HG02588 (cell line): ENCODE measurements around the gene TASOR2.

ENCODE experiments used
- ATAC-seq: cut with Tn5 transposase; IDR thresholded peaks from one replicate; pipeline ENCODE4 v1.9.1; 2021; ENCODE audit warnings: mild to moderate bottlenecking, moderate library complexity; ENCODE audit not compliant: unreplicated experiment

The TASOR2 gene

DNA sequence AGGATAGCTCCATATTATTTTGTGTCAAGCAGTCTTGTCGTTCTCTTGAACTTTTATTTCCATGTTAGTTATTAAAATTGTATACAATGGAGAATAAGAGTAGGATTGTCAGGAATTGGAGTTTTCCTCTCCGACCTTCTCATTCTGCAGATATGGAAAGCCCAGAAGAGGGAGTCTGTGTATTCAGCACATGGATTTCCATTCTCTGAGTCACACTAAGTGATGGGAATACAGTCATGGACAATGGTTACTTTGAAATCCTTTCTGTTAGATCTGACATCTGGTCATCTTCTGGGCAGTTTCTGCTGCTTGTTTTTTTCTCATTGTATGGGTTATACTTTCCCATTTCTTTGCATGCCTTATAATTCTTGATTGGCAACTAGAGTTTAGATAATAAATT, 5.0 kb upstream of the TASOR2 start:
- no peak for ATAC-seq

DNA sequence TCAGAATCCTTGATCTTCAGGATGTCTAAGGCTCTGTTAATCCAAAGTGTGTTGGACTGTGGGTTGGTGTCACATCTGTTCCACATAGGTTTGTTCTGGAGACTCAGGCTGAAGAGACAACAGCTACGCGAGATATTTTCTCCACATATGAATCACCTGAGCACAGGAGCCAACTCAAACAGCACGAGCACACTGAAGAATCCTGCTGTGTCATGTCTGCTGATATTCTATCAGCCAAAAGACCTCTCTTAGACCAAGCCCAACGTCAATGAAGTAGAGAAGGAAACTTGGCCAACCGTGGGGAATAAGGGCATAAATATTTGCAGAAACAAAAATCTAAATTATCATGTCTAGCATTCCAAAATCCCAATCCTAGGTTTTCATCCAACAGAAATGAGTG, 2.7 kb upstream of the TASOR2 start:
- ATAC-seq = no peak

DNA sequence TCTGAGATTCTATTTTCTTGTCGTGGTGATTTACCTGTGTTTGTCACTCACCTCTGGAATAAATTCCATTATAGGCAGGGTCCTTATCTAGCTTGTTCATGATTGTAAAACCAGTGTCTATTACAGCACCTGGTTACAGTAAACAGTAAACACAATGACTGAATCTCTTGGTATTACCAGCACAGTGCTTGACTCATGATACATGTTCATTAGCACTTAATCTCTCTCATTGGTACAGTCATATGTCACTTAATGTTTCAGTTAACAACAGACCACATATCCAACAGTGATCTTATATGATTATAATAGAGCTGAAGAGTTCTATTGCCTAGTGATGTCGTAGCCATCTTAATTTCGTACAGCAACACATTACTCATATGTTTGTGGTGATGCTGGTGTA, 1.6 kb upstream of the TASOR2 start:
- ATAC-seq = no peak

GRCh38 chr10:5684971-5685763, 529 bp downstream of the TASOR2 start:
- peak; percentile 54 for ATAC-seq

DNA sequence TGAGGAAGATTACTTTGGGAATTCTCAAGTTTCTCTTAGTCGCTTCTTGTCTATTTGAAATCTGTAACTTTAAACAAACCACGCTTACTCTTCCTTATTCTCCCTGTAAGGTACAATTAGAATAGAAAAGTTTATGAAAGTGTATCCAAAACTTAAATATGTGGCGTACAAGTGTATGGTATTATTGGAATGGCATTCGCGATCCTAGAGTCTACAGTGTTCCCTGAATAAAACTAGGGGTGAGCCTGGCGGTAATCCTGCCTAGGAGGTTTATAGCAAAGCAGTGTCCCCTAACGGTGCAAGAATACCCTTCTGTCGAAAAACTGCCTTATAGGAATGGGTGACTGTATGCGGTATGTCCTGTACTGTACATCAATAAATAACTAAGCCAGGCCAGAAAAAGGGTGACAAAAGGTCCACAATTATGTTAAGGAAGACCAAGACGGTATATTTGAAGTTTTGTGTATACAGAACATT, 1.2 kb downstream of the TASOR2 start:
- ATAC-seq = no peak

- ATAC-seq = no peak
Measured at GRCh38 chr10:5688587-5688986, 3.9 kb downstream of the TASOR2 start.

- ATAC-seq = no peak
Measured at GRCh38 chr10:5691786-5692185, 7.1 kb downstream of the TASOR2 start.

GRCh38 chr10:5692461-5693358, 8.1 kb downstream of the TASOR2 start:
- peak; percentile 82 for ATAC-seq

DNA sequence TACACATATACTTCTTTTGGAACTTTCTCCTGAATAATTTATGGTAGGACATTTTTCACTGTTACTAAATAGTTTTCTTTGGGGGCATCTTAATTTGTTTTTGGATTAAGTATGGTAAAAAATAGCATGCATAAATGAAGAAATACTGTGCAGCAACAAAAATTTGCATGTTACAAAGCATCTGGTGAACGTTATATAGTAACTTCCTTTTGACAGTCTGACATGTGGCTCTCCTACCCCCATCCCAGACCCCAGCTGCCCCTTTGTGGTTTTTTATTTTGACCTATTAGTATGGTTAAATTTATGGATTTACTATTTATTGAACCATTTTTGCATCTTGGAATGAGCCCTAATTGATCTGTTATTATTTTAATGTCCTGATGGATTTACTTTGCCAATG, 9.9 kb downstream of the TASOR2 start:
- ATAC-seq = no peak

DNA sequence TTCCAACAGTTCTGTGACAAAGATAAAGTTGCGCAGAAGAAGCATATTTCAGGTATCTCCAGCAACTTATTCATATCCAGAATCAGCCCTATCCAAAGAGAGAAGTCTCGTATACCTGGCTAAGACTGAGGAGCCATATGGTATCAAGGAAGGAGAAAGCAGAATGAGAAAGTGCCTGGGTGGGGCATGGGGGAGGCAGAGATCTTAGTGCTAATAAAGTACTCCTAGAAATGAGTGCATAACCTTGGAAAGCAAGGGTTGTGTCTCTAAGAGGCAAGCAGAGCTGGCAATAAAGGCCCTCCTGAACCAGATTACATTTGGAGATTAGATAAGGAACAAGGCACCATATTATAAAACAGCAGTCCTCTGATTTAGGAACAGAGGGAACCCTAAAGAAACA, 12.7 kb downstream of the TASOR2 start:
- ATAC-seq = no peak

- no peak for ATAC-seq
Measured at GRCh38 chr10:5698062-5698461, 13.4 kb downstream of the TASOR2 start.

GRCh38 chr10:5708356-5708755, 23.7 kb downstream of the TASOR2 start:
- ATAC-seq = no peak

- no peak for ATAC-seq
Measured at GRCh38 chr10:5709865-5710264, 25.2 kb downstream of the TASOR2 start.

GRCh38 chr10:5710859-5711258, 26.2 kb downstream of the TASOR2 start:
- ATAC-seq = no peak

DNA sequence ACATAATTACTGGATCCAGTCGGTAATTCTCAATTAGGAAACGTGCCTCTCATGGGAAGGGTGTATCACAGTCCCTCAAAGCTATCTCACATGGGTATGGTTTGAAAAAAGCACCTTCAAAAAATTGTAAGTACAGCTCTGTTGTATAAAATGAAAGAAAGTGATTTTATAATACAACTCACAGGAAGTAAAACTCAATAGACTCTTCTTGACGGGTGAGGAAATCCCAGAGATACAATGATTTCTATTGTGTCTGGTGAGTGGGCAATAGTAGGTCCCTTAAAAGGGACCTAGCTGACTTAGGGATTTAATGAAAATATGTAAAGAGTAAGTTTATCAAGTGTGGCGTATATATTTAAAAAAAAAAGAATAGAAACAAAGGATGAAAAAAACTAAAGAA, 27.0 kb downstream of the TASOR2 start:
- ATAC-seq = no peak

DNA sequence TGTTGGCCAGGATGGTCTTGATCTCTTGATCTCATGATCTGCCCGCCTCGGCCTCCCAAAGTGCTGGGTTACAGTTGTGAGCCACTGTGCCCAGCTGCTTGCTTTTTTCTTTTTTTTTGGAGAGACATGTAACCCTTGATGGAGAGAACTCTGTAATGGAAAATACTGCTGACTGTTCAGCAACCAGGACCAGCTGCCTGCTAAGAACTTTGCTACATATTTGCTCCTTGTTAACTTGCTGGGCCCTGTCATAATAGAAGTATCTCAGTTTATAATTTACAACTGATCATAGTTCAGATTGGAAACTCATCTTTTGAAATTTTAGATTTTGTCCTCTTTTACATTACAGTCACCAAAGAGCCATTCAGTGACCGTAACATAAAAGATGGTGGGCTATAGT, 34.9 kb downstream of the TASOR2 start:
- ATAC-seq = no peak

GRCh38 chr10:5720182-5720581, 35.5 kb downstream of the TASOR2 start:
- ATAC-seq = no peak

- no peak for ATAC-seq
Measured at GRCh38 chr10:5723692-5724091, 39.1 kb downstream of the TASOR2 start.

GRCh38 chr10:5730766-5731165, 46.1 kb downstream of the TASOR2 start:
- no peak for ATAC-seq

DNA sequence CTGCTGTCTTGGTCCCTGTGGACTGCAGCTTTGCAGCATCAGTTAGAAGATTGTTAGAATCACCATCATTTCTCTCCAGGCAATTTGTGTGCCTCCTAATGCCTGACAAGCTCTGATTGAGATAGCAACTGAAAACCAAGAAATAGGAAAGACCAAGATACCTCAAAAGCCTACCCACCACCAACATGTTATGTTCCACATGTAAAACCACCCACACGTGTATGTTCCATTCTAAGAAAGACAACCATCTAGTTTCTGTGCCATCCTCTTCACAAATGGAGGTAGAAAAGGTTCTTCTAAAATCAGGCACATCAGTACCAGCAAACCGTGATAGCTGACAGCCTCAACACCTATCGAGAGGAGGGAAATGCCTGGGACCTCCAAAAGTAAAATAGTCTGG, 46.9 kb downstream of the TASOR2 start:
- ATAC-seq = no peak

GRCh38 chr10:5732141-5732540, 47.5 kb downstream of the TASOR2 start:
- ATAC-seq = no peak
